GDM1 (cell line): ENCODE measurements around the gene TMEM25.

Experiments
- DNase-seq: peaks from one replicate; lab custom pipeline; 2025; lab: John Stamatoyannopoulos, UW

Gene TMEM25

DNA sequence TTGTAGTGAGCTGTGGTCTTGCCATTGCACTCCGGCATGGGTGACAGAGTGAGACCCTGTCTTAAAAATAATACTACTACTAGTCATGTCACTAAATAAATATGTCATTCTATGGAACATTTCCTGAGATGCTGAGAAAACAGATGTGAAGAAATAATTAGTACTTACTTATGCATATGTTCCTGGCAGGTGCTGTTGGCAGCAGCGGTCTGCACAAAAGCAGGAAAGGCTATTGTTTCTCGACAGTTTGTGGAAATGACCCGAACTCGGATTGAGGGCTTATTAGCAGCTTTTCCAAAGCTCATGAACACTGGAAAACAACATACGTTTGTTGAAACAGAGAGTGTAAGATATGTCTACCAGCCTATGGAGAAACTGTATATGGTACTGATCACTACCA is 50.1 kb downstream of the TMEM25 start:
- no peak for DNase-seq
